ENCODE data around the gene CACNB2. TPM values are rescaled to one million over a fixed set of nuclear protein-coding genes. Genes with fewer than 3 reads are reported as not detected.

The CACNB2 gene
- total RNA-seq, 1 donor from 2014 or later: not detected

- no peak for DNase-seq (ENCODE audit: low read depth in 2 of 2)
Measured at GRCh38 chr10:18226336-18226735, 86.1 kb downstream of the CACNB2 start.

- no peak for DNase-seq (ENCODE audit: low read depth in 2 of 2)
Measured at GRCh38 chr10:18229826-18230225, 89.6 kb downstream of the CACNB2 start.

- no peak for DNase-seq (ENCODE audit: low read depth in 2 of 2)
Measured at GRCh38 chr10:18230794-18231193, 90.6 kb downstream of the CACNB2 start.

- no peak for DNase-seq (ENCODE audit: low read depth in 2 of 2)
Measured at GRCh38 chr10:18231480-18231879, 91.3 kb downstream of the CACNB2 start.

- DNase-seq (ENCODE audit: low read depth in 2 of 2): peak in 1 of 2 donors; percentile 0
Measured at GRCh38 chr10:18233775-18234174, 93.6 kb downstream of the CACNB2 start.

- DNase-seq (ENCODE audit: low read depth in 2 of 2): no peak
Measured at GRCh38 chr10:18235477-18235876, 95.3 kb downstream of the CACNB2 start.

GRCh38 chr10:18236756-18237155, 96.5 kb downstream of the CACNB2 start:
- no peak for DNase-seq (ENCODE audit: low read depth in 2 of 2)

GRCh38 chr10:18238870-18239485, 98.8 kb downstream of the CACNB2 start:
- DNase-seq (ENCODE audit: low read depth in 2 of 2): peak; percentile 43 to 58

GRCh38 chr10:18240185-18240882, 100.1 kb downstream of the CACNB2 start:
- no peak for DNase-seq (ENCODE audit: low read depth in 2 of 2)

GRCh38 chr10:18246967-18247366, 106.7 kb downstream of the CACNB2 start:
- no peak for DNase-seq (ENCODE audit: low read depth in 2 of 2)

- DNase-seq (ENCODE audit: low read depth in 2 of 2): no peak
Measured at GRCh38 chr10:18252086-18252485, 111.9 kb downstream of the CACNB2 start.

GRCh38 chr10:18254086-18254485, 113.9 kb downstream of the CACNB2 start:
- DNase-seq (ENCODE audit: low read depth in 2 of 2): no peak

GRCh38 chr10:18254692-18255091, 114.5 kb downstream of the CACNB2 start:
- no peak for DNase-seq (ENCODE audit: low read depth in 2 of 2)

- DNase-seq (ENCODE audit: low read depth in 2 of 2): no peak
Measured at GRCh38 chr10:18260310-18260922, 120.2 kb downstream of the CACNB2 start.

GRCh38 chr10:18261063-18261610, 120.9 kb downstream of the CACNB2 start:
- DNase-seq (ENCODE audit: low read depth in 2 of 2): no peak

- no peak for DNase-seq (ENCODE audit: low read depth in 2 of 2)
Measured at GRCh38 chr10:18261768-18262231, 121.6 kb downstream of the CACNB2 start.

- no peak for DNase-seq (ENCODE audit: low read depth in 2 of 2)
Measured at GRCh38 chr10:18264466-18265050, 124.3 kb downstream of the CACNB2 start.

- DNase-seq (ENCODE audit: low read depth in 2 of 2): no peak
Measured at GRCh38 chr10:18268005-18268404, 127.8 kb downstream of the CACNB2 start.

GRCh38 chr10:18271491-18271890, 131.3 kb downstream of the CACNB2 start:
- no peak for DNase-seq (ENCODE audit: low read depth in 2 of 2)

- no peak for DNase-seq (ENCODE audit: low read depth in 2 of 2)
Measured at GRCh38 chr10:18273039-18273438, 132.8 kb downstream of the CACNB2 start.

- DNase-seq (ENCODE audit: low read depth in 2 of 2): no peak
Measured at GRCh38 chr10:18278181-18278580, 138.0 kb downstream of the CACNB2 start.

- no peak for DNase-seq (ENCODE audit: low read depth in 2 of 2)
Measured at GRCh38 chr10:18279173-18279572, 138.9 kb downstream of the CACNB2 start.

All from lung microvascular endothelial cell (primary cell).